Sigmoid colon (tissue), 7 donors: ENCODE results near the gene DLD. TPM values are rescaled to one million over a fixed set of nuclear protein-coding genes. Genes with fewer than 3 reads are reported as not detected.
A peak's percentile ranks its signal among the peaks of the same experiment; 100 is the strongest.
"Not testable (repeated sequence)": the region's sequence is repeated elsewhere in the genome, so short reads cannot be mapped to it uniquely, and the experiment has no call there.

Experiments used
- DNase-seq: peaks from one replicate; pipeline ENCODE4 v3.0.0-alpha.2; 2019
- H3K27ac ChIP-seq, 4 donors: fragments of 200-600 bp; sonication (generic); one replicate each; pipeline ENCODE4 v1.5.1; 2016 to 2019; ENCODE audit warnings: mild to moderate bottlenecking in 1 of 4
- H3K27me3 ChIP-seq, 3 donors: fragments of 200-600 bp; sonication (generic); one replicate each; pipeline ENCODE4 v1.5.1; 2019; ENCODE audit warnings: mild to moderate bottlenecking in 1 of 3
- H3K36me3 ChIP-seq, 4 donors: fragments of 200-600 bp; sonication (generic); one replicate each; pipeline ENCODE4 v1.5.1; 2016 to 2019
- H3K4me1 ChIP-seq, 4 donors: fragments of 200-600 bp; sonication (generic); one replicate each; pipeline ENCODE4 v1.5.1; 2017 to 2019
- H3K4me3 ChIP-seq, 4 donors: fragments of 200-600 bp; sonication (generic); one replicate each; pipeline ENCODE4 v1.5.1; 2017 to 2019; ENCODE audit warnings: mild to moderate bottlenecking in 2 of 4, moderate library complexity in 1 of 4
- H3K9me3 ChIP-seq, 4 donors: fragments of 200-600 bp in 3 of 4; sonication (generic) in 3 of 4; one replicate each; pipeline versions ENCODE4 v1.5.1 to v1.6.1; 2013 to 2019
- EP300 ChIP-seq, 4 donors: sonication (generic); formaldehyde crosslinking; IDR thresholded peaks; one replicate each; pipeline ENCODE4 v1.6.1; 2017; ENCODE audit warnings: antibody characterized with exemption in 4 of 4
- POLR2A ChIP-seq, 2 donors: fragments of 450-650 bp; IDR thresholded peaks; one replicate each; pipeline ENCODE4 v1.6.1; 2016; ENCODE audit warnings: antibody characterized with exemption in 2 of 2, mild to moderate bottlenecking in 2 of 2, moderate library complexity in 2 of 2
- POLR2AphosphoS5 ChIP-seq, 4 donors: sonication (generic); formaldehyde crosslinking; IDR thresholded peaks; one replicate each; pipeline ENCODE4 v1.6.1; 2017; ENCODE audit warnings: antibody characterized with exemption in 4 of 4
- WGBS, 2 donors: extraction: QIAGEN DNeasy Blood & Tissue Kit; methylation state at CpG; one replicate each; pipeline ENCODE4 v1.1.7; 2013; 5-methylcytosine and 5-hydroxymethylcytosine counted together
- intact Hi-C: fragments of 100-400 bp; cut with DNase I; formaldehyde crosslinking; loops from one replicate; pipeline ENCODE4 v1.15.1; 2023
- polyA plus RNA-seq, 3 donors: library from polyadenylated mRNA; stranded (reverse); fragments of 200-250 nt; gene quantifications; one replicate each; pipeline ENCODE4 v1.2.3, GENCODE V29; 2013
- total RNA-seq, 4 donors: library from RNA; depleted of rRNA; stranded (reverse); fragments of >200 nt; gene quantifications; one replicate each; pipeline ENCODE4 v1.1.0, GENCODE V29; 2016
- TF ChIP-seq, protein P1 (sequence below), 4 experiments: fragments of 450-650 bp in 3 of 4; fragments of 200-600 bp in 1 of 4; IDR thresholded peaks; one replicate each; pipeline ENCODE4 v1.5.1; 2016 to 2019; ENCODE audit warnings: antibody characterized with exemption in 4 of 4, mild to moderate bottlenecking in 3 of 4, moderate library complexity in 2 of 4
- donor health status: healthy with polysubstance abuse.
- donor health status: Bipolar disorder and iron deficiency.
- donor health status: healthy.

DLD gene
- total and polyA plus RNA-seq, 7 donors = 82.3 to 446 (median 115) TPM

DNA sequence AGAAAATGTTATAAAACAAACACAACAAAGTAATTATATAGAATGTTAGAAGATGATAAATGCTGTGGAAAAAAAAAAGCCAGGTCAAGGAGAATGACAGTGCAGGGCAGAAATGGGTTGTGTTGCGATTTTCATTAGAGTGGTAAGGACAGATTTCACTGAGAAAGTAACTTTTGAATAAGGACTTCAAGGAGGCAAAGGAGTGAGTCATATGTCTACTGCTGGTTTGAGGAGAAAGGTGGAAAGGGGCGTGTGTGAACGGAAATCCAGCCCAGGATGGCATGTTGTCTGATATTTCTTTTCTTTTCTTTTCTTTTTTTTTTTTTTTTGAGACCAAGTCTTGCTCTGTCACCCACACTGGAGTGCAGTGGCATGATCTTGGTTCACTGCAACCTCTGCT is 12.3 kb upstream of the DLD start:
- Histone ChIP-seq H3K27me3 (no peaks in the 10 kb centered on the region), H3K36me3 (no peaks in the 10 kb centered on the region), H3K4me1 (peaks cover 0 to 17% (median 6%) of the 10 kb centered on the region in 4 donors), H3K4me3 (no peak overlapping the region), H3K27ac (no peak overlapping the region), H3K9me3 (no peaks in the 10 kb centered on the region)
- TF ChIP-seq EP300 (IDR thresholded peaks at IDR 0.05) (no peak), POLR2A (IDR thresholded peaks at IDR 0.05) (no peak), POLR2AphosphoS5 (IDR thresholded peaks at IDR 0.05) (no peak)
- TF ChIP-seq, protein P1, sequence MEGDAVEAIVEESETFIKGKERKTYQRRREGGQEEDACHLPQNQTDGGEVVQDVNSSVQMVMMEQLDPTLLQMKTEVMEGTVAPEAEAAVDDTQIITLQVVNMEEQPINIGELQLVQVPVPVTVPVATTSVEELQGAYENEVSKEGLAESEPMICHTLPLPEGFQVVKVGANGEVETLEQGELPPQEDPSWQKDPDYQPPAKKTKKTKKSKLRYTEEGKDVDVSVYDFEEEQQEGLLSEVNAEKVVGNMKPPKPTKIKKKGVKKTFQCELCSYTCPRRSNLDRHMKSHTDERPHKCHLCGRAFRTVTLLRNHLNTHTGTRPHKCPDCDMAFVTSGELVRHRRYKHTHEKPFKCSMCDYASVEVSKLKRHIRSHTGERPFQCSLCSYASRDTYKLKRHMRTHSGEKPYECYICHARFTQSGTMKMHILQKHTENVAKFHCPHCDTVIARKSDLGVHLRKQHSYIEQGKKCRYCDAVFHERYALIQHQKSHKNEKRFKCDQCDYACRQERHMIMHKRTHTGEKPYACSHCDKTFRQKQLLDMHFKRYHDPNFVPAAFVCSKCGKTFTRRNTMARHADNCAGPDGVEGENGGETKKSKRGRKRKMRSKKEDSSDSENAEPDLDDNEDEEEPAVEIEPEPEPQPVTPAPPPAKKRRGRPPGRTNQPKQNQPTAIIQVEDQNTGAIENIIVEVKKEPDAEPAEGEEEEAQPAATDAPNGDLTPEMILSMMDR (IDR thresholded peaks at IDR 0.05) = no peak
- no peak for DNase-seq
- intact Hi-C loops = loop anchor here (1.0 to 10.0 kb wide), 4 partner anchors 269 to 1714 kb away; partner anchors contain the start of gene BCAP29
- WGBS, 2 donors = 64 to 71% methylated on average over 3 of the region's 3 CpGs

DNA sequence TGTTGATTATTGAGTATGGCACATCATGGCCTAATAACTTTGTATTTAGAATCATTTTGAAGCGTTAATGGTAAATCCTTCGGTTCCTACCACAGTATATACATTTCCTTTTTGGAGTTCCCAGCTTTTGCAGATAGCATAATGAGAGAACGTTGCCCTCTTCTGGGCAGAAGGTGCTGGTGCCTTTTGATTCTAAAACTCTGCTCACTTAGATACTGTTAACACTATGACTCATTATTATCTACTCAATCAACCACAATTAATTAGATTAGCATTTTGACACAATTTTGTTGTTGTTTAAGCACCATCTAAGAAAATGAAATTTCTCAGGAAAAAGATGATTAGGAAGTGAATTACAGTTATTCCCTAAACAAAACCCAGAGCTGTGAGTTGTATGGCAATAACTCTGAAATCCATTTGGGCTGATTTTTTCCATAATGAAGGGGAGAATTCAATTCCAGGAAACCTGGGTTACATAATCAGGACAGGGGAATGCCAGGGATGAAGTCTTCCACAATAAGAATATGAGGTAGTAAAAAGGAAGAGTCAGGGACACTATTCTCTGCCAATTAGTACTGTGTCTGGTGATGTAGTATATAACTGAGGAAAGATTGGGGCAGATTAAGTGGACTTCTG is 11.5 kb upstream of the DLD start:
- no peaks in the 10 kb centered on the region for H3K36me3 ChIP-seq
- H3K4me1 ChIP-seq = peaks cover 0 to 12% (median 2%) of the 10 kb centered on the region in 4 donors
- H3K27ac ChIP-seq = no peak overlapping the region
- TF ChIP-seq EP300 (IDR thresholded peaks at IDR 0.05) (no peak), POLR2A (IDR thresholded peaks at IDR 0.05) (no peak), POLR2AphosphoS5 (IDR thresholded peaks at IDR 0.05) (no peak)
- TF ChIP-seq, protein P1 (IDR thresholded peaks at IDR 0.05) = peak; percentile 66 to 76 (median 73)
- intact Hi-C loops = loop anchor here (1.0 to 10.0 kb wide), 4 partner anchors 268 to 1715 kb away; partner anchors contain the start of gene BCAP29
- WGBS, 2 donors = 0 to 1% methylated on average over 3 of the region's 3 CpGs
- no peak for DNase-seq
- H3K27me3 ChIP-seq = no peaks in the 10 kb centered on the region
- no peak overlapping the region for H3K4me3 ChIP-seq
- H3K9me3 ChIP-seq = no peaks in the 10 kb centered on the region

DNA sequence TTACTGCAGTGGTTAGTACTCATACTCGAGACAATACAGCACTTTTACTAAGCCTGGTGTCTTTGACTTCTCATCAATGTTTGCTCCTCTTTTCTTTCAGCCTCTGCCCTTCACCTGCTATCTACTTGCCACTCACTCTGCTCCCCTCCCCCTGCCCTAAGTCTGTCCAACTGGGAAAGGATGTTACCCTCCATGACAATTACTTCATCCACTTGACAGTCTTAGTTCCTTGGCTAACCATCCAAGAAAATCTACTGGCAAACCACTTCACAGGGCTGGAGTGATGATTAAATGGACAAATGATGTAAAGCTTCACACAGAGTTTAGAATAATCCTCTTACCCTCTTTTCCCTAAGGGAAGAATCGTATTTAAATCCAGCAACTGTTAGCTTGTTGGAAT is 8.2 kb upstream of the DLD start:
- peaks cover 0 to 7% (median 0%) of the 10 kb centered on the region in 4 donors for H3K4me1 ChIP-seq
- no peak for DNase-seq
- no peaks in the 10 kb centered on the region for H3K9me3 ChIP-seq
- 66 to 78% methylated on average over 2 of the region's 2 CpGs for WGBS, 2 donors
- no peaks in the 10 kb centered on the region for H3K36me3 ChIP-seq
- no peak overlapping the region for H3K27ac ChIP-seq
- no peak for TF ChIP-seq POLR2AphosphoS5 (IDR thresholded peaks at IDR 0.05)
- TF ChIP-seq, protein P1 (IDR thresholded peaks at IDR 0.05) = no peak
- no peak for TF ChIP-seq EP300 (IDR thresholded peaks at IDR 0.05)
- TF ChIP-seq POLR2A (IDR thresholded peaks at IDR 0.05) = no peak
- H3K27me3 ChIP-seq = no peaks in the 10 kb centered on the region
- intact Hi-C loops = no loop called here
- no peak overlapping the region for H3K4me3 ChIP-seq

DNA sequence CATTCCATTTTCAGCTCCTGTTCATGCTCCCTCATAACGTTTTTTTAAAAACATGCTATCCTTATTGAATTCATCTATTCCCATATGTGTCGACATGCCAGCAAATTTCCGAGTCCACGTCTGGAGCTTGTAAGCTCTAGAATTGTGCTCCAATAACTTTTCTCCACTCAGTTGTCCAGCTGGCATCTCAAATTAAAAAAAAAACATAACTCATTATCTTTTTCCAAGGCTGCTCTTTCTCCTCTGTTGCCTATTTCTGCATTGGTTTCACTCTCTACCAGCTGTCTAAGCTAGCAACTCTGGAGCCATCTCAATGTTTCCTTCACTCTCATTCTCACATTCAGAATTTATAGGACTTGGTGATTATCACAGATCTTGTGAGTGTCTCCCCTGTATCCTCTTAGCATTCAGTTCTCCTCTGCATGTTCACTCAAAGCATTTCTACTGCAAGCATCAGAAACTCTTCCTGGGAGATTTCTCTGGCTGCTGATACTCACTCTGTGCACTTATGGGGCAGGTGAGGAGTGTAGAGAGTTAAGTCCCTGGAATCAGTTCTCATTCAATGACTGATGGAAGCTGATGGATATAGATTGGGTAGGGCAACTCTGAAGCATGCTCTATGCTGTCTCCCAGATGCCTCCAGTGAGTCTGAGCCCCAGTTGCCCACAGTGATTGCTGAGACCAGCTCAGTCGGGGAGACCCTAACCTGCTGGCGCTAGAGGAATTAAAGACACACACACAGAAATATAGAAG is 6.7 kb upstream of the DLD start:
- intact Hi-C loops = no loop called here
- Histone ChIP-seq H3K27me3 (no peaks in the 10 kb centered on the region), H3K36me3 (no peaks in the 10 kb centered on the region), H3K27ac (no peak overlapping the region), H3K4me3 (no peak overlapping the region), H3K4me1 (peaks cover 0 to 4% (median 0%) of the 10 kb centered on the region in 4 donors), H3K9me3 (no peaks in the 10 kb centered on the region)
- 80 to 81% methylated on average over 6 of the region's 6 CpGs for WGBS, 2 donors
- no peak for TF ChIP-seq POLR2AphosphoS5 (IDR thresholded peaks at IDR 0.05)
- no peak for TF ChIP-seq EP300 (IDR thresholded peaks at IDR 0.05)
- TF ChIP-seq, protein P1 (IDR thresholded peaks at IDR 0.05) = no peak
- TF ChIP-seq POLR2A (IDR thresholded peaks at IDR 0.05) = no peak
- no peak for DNase-seq

DNA sequence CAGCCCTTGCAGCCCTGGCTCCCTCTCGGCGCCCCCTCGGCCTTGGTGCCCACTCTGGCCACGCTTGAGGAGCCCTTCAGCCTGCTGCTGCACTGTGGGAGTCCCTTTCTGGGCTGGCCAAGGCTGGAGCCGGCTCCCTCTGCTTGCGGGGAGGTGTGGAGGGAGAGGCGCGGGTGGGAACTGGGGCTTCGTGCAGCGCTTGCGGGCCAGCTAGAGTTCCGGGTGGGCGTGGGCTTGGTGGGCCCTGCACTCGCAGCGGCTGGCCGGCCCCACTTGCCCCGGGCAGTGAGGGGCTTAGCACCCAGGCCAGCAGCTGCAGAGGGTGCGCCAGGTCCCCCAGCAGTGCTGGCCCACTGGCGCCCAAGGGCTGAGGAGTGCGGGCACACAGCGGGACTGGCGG is 3.2 kb upstream of the DLD start:
- H3K36me3 ChIP-seq, DNase-seq, H3K27ac ChIP-seq, intact Hi-C loops, H3K27me3 ChIP-seq, H3K9me3 ChIP-seq, H3K4me3 ChIP-seq: not testable (repeated sequence)
- 95 to 96% methylated on average over 22 of the region's 22 CpGs for whole genome bisulfite sequencing, 2 donors
- peaks cover 0 to 20% (median 15%) of the 10 kb centered on the region in 4 donors for H3K4me1 ChIP-seq
